ENCODE measurements around the gene KDM3A. TPM values are rescaled to one million over a fixed set of nuclear protein-coding genes. Genes with fewer than 3 reads are reported as not detected.
A peak's percentile ranks its signal among the peaks of the same experiment; 100 is the strongest.

Gene KDM3A
- total and polyA plus RNA-seq, 2 of the 8 experiments (the other 6 are each of a cell fraction or from before 2014, with no cell fraction given), result 15.8 to 29.2 TPM

DNA sequence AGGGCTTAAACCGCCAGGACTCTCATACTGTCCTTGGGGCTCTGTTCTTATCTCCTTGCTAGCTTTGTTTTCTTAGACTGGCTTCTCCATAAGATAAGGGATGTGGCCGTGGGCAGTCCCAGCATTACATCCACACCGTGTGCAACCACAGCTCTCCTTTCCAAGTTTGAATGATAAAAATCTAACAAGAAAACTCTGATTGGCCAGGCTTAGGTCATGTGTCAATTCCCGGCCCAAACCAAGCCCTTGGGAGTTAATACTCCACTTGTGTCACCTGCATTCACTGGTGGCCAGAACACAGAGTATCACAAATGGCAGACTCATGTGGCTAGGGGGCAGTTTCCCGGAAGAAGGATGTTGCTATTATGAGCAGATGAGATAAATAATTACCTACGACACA, 43.2 kb upstream of the KDM3A start:
- H3K18ac ChIP-seq (ENCODE audit: extremely low read depth, low read length), result no peak overlapping the region
- no peaks in the 10 kb centered on the region for H3K79me1 ChIP-seq (ENCODE audit: low read depth, low read length)
- no peak for DNase-seq (ENCODE audit: low read depth in 1 of 2, low spot score in 2 of 2)
- H3K79me2 ChIP-seq (ENCODE audit: control insufficient read depth in 1 of 2, insufficient read depth in 2 of 2, low read length in 2 of 2), result no peaks in the 10 kb centered on the region
- H4K91ac ChIP-seq (replicated peaks; ENCODE audit: insufficient read length, low read length), result no peak overlapping the region
- no peak overlapping the region for H2AK5ac ChIP-seq (ENCODE audit: low read depth, low read length)
- CTCF ChIA-PET (ENCODE audit: partially characterized antibody), result interaction anchor here (1.1 to 2.6 kb wide), 2 partner anchors 11 to 15 kb away, joined by 4 to 14 read pairs; no protein-coding TSS in a partner anchor
- H3K27ac ChIP-seq (ENCODE audit: low read depth, low read length), result no peak overlapping the region
- H3K4me2 ChIP-seq (ENCODE audit: insufficient read depth in 1 of 2, low read depth in 2 of 2, low read length in 2 of 2), result no peak overlapping the region
- no peaks in the 10 kb centered on the region for H3K4me1 ChIP-seq (replicated peaks in 1 of 4; ENCODE audit: control insufficient read depth in 3 of 4, insufficient read depth in 4 of 4, low read length in 3 of 4)
- H3K9ac ChIP-seq (replicated peaks in 1 of 4; ENCODE audit: extremely low read depth in 1 of 4, low read depth in 3 of 4, low read length in 3 of 4), result no peak overlapping the region
- 86% methylated on average over 6 of the region's 6 CpGs; no CpG with 5 or more reads in 1 of the 2 experiments for WGBS, 2 experiments (ENCODE audit: extremely low coverage in 1 of 2, insufficient coverage in 1 of 2, insufficient read length in 1 of 2, insufficient replicate concordance in 2 of 2, low coverage in 1 of 2, low lambda C conversion rate in 2 of 2, missing lambda C conversion rate in 1 of 2)
- H3K4ac ChIP-seq (replicated peaks; ENCODE audit: insufficient read length, low read depth, low read length), result no peak overlapping the region
- H2BK20ac ChIP-seq (ENCODE audit: low read length), result no peak overlapping the region
- no peak overlapping the region for H2BK5ac ChIP-seq (ENCODE audit: low read depth, low read length)
- peak overlapping the region; percentile 39; the same call in 1 of the 2 replicates for H2AFZ ChIP-seq (ENCODE audit: low read length)
- H3K23ac ChIP-seq (ENCODE audit: insufficient read length), result no peak overlapping the region
- H3K23me2 ChIP-seq (ENCODE audit: low read depth, low read length), result no peaks in the 10 kb centered on the region
- no peaks in the 10 kb centered on the region for H3K9me3 ChIP-seq (ENCODE audit: insufficient read depth in 2 of 2, low read depth in 1 of 2, low read length in 1 of 2)
- H2BK15ac ChIP-seq (ENCODE audit: low read length), result no peak overlapping the region
- H4K20me1 ChIP-seq (replicated peaks in 1 of 2; ENCODE audit: control insufficient read depth in 1 of 2, insufficient read depth in 2 of 2, low read length in 2 of 2), result no peaks in the 10 kb centered on the region
- no peak overlapping the region for H3K14ac ChIP-seq (ENCODE audit: insufficient read length)
- POLR2A ChIA-PET (ENCODE audit: partially characterized antibody), result interaction anchor here (2.3 kb wide), 1 partner anchor 43 kb away, joined by 8 read pairs; the partner anchor contains the start of gene KDM3A
- no peaks in the 10 kb centered on the region for H3K36me3 ChIP-seq (ENCODE audit: control insufficient read depth in 2 of 4, insufficient read depth in 4 of 4, low read length in 3 of 4)
- FAIRE-seq, result no peak
- no peak overlapping the region for H2BK12ac ChIP-seq (ENCODE audit: low read depth, low read length)
- H3K27me3 ChIP-seq (replicated peaks in 1 of 4; ENCODE audit: control insufficient read depth in 3 of 4, extremely low read depth in 1 of 4, insufficient read depth in 3 of 4, low read length in 3 of 4), result no peaks in the 10 kb centered on the region; a peak in 1 of 7 replicates
- H3K56ac ChIP-seq (replicated peaks; ENCODE audit: insufficient read length, low read depth, low read length), result no peak overlapping the region
- H4K5ac ChIP-seq (ENCODE audit: insufficient read length, low read depth, low read length), result no peak overlapping the region
- H2BK120ac ChIP-seq (replicated peaks; ENCODE audit: low read depth, low read length), result no peak overlapping the region
- H3K4me3 ChIP-seq (ENCODE audit: extremely low read depth in 1 of 4, insufficient read depth in 2 of 4, low read depth in 3 of 4, low read length in 4 of 4), result no peak overlapping the region
- H4K8ac ChIP-seq (ENCODE audit: extremely low read depth, insufficient read depth, low read length), result no peak overlapping the region
- TF ChIP-seq, protein P1, sequence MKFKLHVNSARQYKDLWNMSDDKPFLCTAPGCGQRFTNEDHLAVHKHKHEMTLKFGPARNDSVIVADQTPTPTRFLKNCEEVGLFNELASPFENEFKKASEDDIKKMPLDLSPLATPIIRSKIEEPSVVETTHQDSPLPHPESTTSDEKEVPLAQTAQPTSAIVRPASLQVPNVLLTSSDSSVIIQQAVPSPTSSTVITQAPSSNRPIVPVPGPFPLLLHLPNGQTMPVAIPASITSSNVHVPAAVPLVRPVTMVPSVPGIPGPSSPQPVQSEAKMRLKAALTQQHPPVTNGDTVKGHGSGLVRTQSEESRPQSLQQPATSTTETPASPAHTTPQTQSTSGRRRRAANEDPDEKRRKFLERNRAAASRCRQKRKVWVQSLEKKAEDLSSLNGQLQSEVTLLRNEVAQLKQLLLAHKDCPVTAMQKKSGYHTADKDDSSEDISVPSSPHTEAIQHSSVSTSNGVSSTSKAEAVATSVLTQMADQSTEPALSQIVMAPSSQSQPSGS (IDR thresholded peaks at IDR 0.05; ENCODE audit: low read length), result no peak
- no peak for TF ChIP-seq BCL11A (IDR thresholded peaks at IDR 0.05; ENCODE audit: low read depth in 2 of 2, low read length in 2 of 2)
- no peak for TF ChIP-seq CBX5 (IDR thresholded peaks at IDR 0.05; ENCODE audit: low read depth, low read length)
- no peak for TF ChIP-seq ASH2L (IDR thresholded peaks at IDR 0.05; ENCODE audit: low read length)
- TF ChIP-seq GABPA (IDR thresholded peaks at IDR 0.05; ENCODE audit: borderline replicate concordance, insufficient read depth, low read length), result no peak
- no peak for TF ChIP-seq RAD21 (IDR thresholded peaks at IDR 0.05 in 1 of 2, conservative IDR thresholded peaks at IDR 0.05 in 1 of 2; ENCODE audit: low read depth in 2 of 2, low read length in 2 of 2)
- TF ChIP-seq, protein P2, sequence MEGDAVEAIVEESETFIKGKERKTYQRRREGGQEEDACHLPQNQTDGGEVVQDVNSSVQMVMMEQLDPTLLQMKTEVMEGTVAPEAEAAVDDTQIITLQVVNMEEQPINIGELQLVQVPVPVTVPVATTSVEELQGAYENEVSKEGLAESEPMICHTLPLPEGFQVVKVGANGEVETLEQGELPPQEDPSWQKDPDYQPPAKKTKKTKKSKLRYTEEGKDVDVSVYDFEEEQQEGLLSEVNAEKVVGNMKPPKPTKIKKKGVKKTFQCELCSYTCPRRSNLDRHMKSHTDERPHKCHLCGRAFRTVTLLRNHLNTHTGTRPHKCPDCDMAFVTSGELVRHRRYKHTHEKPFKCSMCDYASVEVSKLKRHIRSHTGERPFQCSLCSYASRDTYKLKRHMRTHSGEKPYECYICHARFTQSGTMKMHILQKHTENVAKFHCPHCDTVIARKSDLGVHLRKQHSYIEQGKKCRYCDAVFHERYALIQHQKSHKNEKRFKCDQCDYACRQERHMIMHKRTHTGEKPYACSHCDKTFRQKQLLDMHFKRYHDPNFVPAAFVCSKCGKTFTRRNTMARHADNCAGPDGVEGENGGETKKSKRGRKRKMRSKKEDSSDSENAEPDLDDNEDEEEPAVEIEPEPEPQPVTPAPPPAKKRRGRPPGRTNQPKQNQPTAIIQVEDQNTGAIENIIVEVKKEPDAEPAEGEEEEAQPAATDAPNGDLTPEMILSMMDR (IDR thresholded peaks at IDR 0.05; ENCODE audit: control extremely low read depth in 1 of 3, insufficient read depth in 1 of 3, low read depth in 1 of 3, low read length in 3 of 3), result no peak
- TF ChIP-seq EZH2 (IDR thresholded peaks at IDR 0.05; ENCODE audit: low read depth, low read length, severe bottlenecking), result no peak
- no peak for TF ChIP-seq POLR2A (IDR thresholded peaks at IDR 0.05; ENCODE audit: control extremely low read depth in 1 of 2, low read depth in 2 of 2, low read length in 2 of 2)
